Measurements from ENCODE around the gene LPIN2. TPM values are rescaled to one million over a fixed set of nuclear protein-coding genes. Genes with fewer than 3 reads are reported as not detected.

The LPIN2 gene
- total RNA-seq, 1 experiment from 2014 or later = 25.3 TPM

DNA sequence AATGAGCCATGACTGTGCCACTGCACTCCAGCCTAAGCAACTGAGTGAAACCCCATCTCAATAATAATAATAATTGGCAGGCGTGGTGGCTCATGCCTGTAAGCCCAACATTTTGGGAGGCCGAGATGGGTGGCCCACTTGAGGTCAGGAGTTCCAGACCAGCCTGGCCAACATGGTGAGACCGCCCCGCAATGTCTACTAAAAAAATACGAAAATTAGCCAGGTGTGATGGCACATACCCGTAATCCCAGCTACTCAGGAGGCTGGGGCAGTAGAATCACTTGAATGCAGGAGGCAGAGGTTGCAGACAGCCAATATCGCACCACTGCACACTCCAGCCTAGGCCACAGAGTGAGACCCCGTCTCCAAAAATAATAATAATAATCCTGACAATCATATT lies 27.9 kb upstream of the LPIN2 start:
- BruUV-seq (replicated peaks) = no TSS peak
- Mint-ChIP-seq H3K36me3 (ENCODE audit: insufficient read depth, unreplicated experiment) (no peaks in the 10 kb centered on the region), H3K27me3 (ENCODE audit: insufficient read depth, unreplicated experiment) (no peaks in the 10 kb centered on the region), H3K4me1 (ENCODE audit: low read depth, unreplicated experiment) (peaks cover 9% of the 10 kb centered on the region), H3K27ac (ENCODE audit: unreplicated experiment) (no peak overlapping the region), H3K9me3 (ENCODE audit: unreplicated experiment) (no peaks in the 10 kb centered on the region), H3K4me3 (ENCODE audit: unreplicated experiment) (no peak overlapping the region)
- H3K4me3 ChIP-seq (ENCODE audit: low read depth, low read length) = no peak overlapping the region
- ChIA-PET POLR2A (no interaction called here), CTCF (no interaction called here)
- H3K9me3 ChIP-seq = no peaks in the 10 kb centered on the region; the same call in 1 of the 2 replicates
- H3K36me3 ChIP-seq (ENCODE audit: control insufficient read depth, insufficient read depth, low read length) = no peaks in the 10 kb centered on the region
- intact Hi-C loops (cut with micrococcal nuclease; ENCODE audit: unreplicated experiment) = no loop called here
- H3K27me3 ChIP-seq (replicated peaks; ENCODE audit: control insufficient read depth, insufficient read depth, low read length) = no peaks in the 10 kb centered on the region
- no peak for DNase-seq
- TF ChIP-seq, protein P1, sequence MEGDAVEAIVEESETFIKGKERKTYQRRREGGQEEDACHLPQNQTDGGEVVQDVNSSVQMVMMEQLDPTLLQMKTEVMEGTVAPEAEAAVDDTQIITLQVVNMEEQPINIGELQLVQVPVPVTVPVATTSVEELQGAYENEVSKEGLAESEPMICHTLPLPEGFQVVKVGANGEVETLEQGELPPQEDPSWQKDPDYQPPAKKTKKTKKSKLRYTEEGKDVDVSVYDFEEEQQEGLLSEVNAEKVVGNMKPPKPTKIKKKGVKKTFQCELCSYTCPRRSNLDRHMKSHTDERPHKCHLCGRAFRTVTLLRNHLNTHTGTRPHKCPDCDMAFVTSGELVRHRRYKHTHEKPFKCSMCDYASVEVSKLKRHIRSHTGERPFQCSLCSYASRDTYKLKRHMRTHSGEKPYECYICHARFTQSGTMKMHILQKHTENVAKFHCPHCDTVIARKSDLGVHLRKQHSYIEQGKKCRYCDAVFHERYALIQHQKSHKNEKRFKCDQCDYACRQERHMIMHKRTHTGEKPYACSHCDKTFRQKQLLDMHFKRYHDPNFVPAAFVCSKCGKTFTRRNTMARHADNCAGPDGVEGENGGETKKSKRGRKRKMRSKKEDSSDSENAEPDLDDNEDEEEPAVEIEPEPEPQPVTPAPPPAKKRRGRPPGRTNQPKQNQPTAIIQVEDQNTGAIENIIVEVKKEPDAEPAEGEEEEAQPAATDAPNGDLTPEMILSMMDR (IDR thresholded peaks at IDR 0.05; ENCODE audit: insufficient read depth in 1 of 2, low read depth in 1 of 2, low read length in 1 of 2, severe bottlenecking in 1 of 2, unreplicated experiment in 1 of 2) = no peak
- H3K4me1 ChIP-seq = peaks cover 10% of the 10 kb centered on the region; the same call in 1 of the 2 replicates

DNA sequence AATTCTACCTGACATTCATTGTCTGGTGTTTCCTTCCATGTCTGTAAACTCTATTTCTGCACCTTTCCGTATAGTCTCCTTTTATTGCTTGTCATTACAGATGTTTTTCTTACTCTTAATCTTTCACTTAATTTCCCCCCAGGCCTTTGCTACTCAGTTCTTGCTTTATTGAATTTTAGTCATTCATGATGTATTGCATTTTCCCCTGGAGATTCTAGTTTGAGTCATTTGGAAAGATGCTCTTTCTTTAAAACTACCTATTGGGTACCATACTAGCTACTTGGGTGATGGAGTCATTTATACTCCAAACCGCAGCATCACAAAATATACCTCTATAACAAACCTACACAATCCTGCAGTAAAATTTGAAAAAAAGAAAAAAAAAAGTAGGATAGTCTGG lies 27.2 kb upstream of the LPIN2 start:
- Mint-ChIP-seq H3K36me3 (ENCODE audit: insufficient read depth, unreplicated experiment) (no peaks in the 10 kb centered on the region), H3K4me3 (ENCODE audit: unreplicated experiment) (no peak overlapping the region), H3K27ac (ENCODE audit: unreplicated experiment) (no peak overlapping the region), H3K27me3 (ENCODE audit: insufficient read depth, unreplicated experiment) (no peaks in the 10 kb centered on the region), H3K9me3 (ENCODE audit: unreplicated experiment) (no peaks in the 10 kb centered on the region), H3K4me1 (ENCODE audit: low read depth, unreplicated experiment) (peaks cover 15% of the 10 kb centered on the region)
- Histone ChIP-seq H3K4me3 (ENCODE audit: low read depth, low read length) (no peak overlapping the region), H3K4me1 (peaks cover 10% of the 10 kb centered on the region; the same call in 1 of the 2 replicates), H3K27me3 (replicated peaks; ENCODE audit: control insufficient read depth, insufficient read depth, low read length) (no peaks in the 10 kb centered on the region), H3K9me3 (no peaks in the 10 kb centered on the region; the same call in 1 of the 2 replicates), H3K36me3 (ENCODE audit: control insufficient read depth, insufficient read depth, low read length) (no peaks in the 10 kb centered on the region)
- ChIA-PET POLR2A (no interaction called here), CTCF (no interaction called here)
- TF ChIP-seq, protein P1 (IDR thresholded peaks at IDR 0.05; ENCODE audit: insufficient read depth in 1 of 2, low read depth in 1 of 2, low read length in 1 of 2, severe bottlenecking in 1 of 2, unreplicated experiment in 1 of 2) = no peak
- intact Hi-C loops (cut with micrococcal nuclease; ENCODE audit: unreplicated experiment) = no loop called here
- BruUV-seq (replicated peaks) = no TSS peak
- no peak for DNase-seq

DNA sequence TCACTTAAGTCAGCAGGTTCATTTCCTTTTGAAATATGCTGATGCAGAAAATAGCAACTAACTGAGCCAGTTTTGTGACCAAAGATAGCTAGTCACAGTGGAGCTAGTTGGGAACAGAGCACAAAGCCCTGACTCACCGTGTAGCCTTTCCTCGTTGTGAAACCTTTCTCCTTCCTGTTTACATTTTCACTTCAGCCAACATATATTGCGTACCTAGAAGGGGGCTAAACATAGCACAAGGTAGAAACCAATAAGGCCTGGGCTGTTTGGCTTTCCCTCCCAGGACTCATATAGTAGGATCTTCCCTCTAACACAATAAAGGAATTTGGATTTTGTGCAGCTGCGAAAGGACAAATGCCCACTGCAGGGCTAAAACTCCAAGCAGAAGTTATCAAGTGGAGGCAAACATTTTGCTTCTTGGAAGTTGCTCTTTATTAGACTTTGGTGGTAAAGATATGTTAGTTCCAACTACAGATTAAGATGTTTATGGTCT lies 24.5 kb upstream of the LPIN2 start:
- Histone ChIP-seq H3K9me3 (no peaks in the 10 kb centered on the region; the same call in 1 of the 2 replicates), H3K4me3 (ENCODE audit: low read depth, low read length) (no peak overlapping the region), H3K36me3 (ENCODE audit: control insufficient read depth, insufficient read depth, low read length) (no peaks in the 10 kb centered on the region), H3K4me1 (peaks cover 10% of the 10 kb centered on the region; the same call in 1 of the 2 replicates), H3K27me3 (replicated peaks; ENCODE audit: control insufficient read depth, insufficient read depth, low read length) (no peaks in the 10 kb centered on the region)
- ChIA-PET POLR2A (no interaction called here), CTCF (no interaction called here)
- peak; percentile 51 to 56 for DNase-seq
- no peak overlapping the region for H3K4me3 Mint-ChIP-seq (ENCODE audit: unreplicated experiment)
- H3K9me3 Mint-ChIP-seq (ENCODE audit: unreplicated experiment) = no peaks in the 10 kb centered on the region
- intact Hi-C loops (cut with micrococcal nuclease; ENCODE audit: unreplicated experiment) = loop anchor here (1.0 to 2.0 kb wide), 2 partner anchors 10 to 25 kb away; no protein-coding TSS in a partner anchor
- H3K36me3 Mint-ChIP-seq (ENCODE audit: insufficient read depth, unreplicated experiment) = no peaks in the 10 kb centered on the region
- BruUV-seq (replicated peaks) = no TSS peak
- H3K4me1 Mint-ChIP-seq (ENCODE audit: low read depth, unreplicated experiment) = peaks cover 15% of the 10 kb centered on the region
- H3K27ac Mint-ChIP-seq (ENCODE audit: unreplicated experiment) = peak overlapping the region; percentile 50
- TF ChIP-seq, protein P1 (IDR thresholded peaks at IDR 0.05; ENCODE audit: insufficient read depth in 1 of 2, low read depth in 1 of 2, low read length in 1 of 2, severe bottlenecking in 1 of 2, unreplicated experiment in 1 of 2) = no peak
- H3K27me3 Mint-ChIP-seq (ENCODE audit: insufficient read depth, unreplicated experiment) = no peaks in the 10 kb centered on the region

Measured in Caco-2 (cell line).